HFF-Myc (cell line): ENCODE data around the gene SLC29A4.
"Not testable (repeated sequence)": the region's sequence is repeated elsewhere in the genome, so short reads cannot be mapped to it uniquely, and the experiment has no call there.

Experiments
- DNase-seq: peaks from one replicate; pipeline ENCODE4 v3.0.0-alpha.2; 2011; ENCODE audit warnings: low read depth; ENCODE audit errors: extremely low read depth
- H3K4me3 ChIP-seq: replicated peaks from 2 replicates; pipeline ENCODE4 v1.5.1; 2011; ENCODE audit warnings: low read depth, mild to moderate bottlenecking, control low read depth, low read length
- CTCF ChIP-seq: IDR thresholded peaks from 2 replicates; pipeline ENCODE4 v1.5.1; 2012; ENCODE audit warnings: mild to moderate bottlenecking, low read depth, low read length, control low read depth; ENCODE audit errors: missing control alignments

Gene SLC29A4

GRCh38 chr7:5282543-5283316 is at the start of gene SLC29A4:
Gene SLC29A4 (plus strand): TSS chr7:5282943. CDS start chr7:5287817, 4,874 bp downstream.
- DNase-seq, result no peak
- no peak for TF ChIP-seq CTCF
- H3K4me3 ChIP-seq, result peak within 1 kb of the TSS; percentile 21

- no peak for TF ChIP-seq CTCF
- no peak for DNase-seq
- no peak overlapping the region for H3K4me3 ChIP-seq
Measured at GRCh38 chr7:5234852-5235831, 47.6 kb upstream of the SLC29A4 start.

GRCh38 chr7:5237286-5237685 is 45.5 kb upstream of the SLC29A4 start:
- DNase-seq, result no peak
- H3K4me3 ChIP-seq, result no peak overlapping the region
- no peak for TF ChIP-seq CTCF

- H3K4me3 ChIP-seq, result no peak overlapping the region
- TF ChIP-seq CTCF, result no peak
- no peak for DNase-seq
Measured at GRCh38 chr7:5238500-5238899, 44.2 kb upstream of the SLC29A4 start.

- no peak overlapping the region for H3K4me3 ChIP-seq
- DNase-seq, result no peak
- TF ChIP-seq CTCF, result no peak
Measured at GRCh38 chr7:5243261-5243660, 39.5 kb upstream of the SLC29A4 start.

- H3K4me3 ChIP-seq, result no peak overlapping the region
- no peak for TF ChIP-seq CTCF
- DNase-seq, result no peak
Measured at GRCh38 chr7:5248201-5248885, 34.4 kb upstream of the SLC29A4 start.

GRCh38 chr7:5250787-5251186 is 32.0 kb upstream of the SLC29A4 start:
- DNase-seq, H3K4me3 ChIP-seq: not testable (repeated sequence)

GRCh38 chr7:5253529-5253928 is 29.2 kb upstream of the SLC29A4 start:
- H3K4me3 ChIP-seq, DNase-seq: not testable (repeated sequence)

- not testable (repeated sequence) for H3K4me3 ChIP-seq, DNase-seq
Measured at GRCh38 chr7:5254371-5254770, 28.4 kb upstream of the SLC29A4 start.
